ENCODE data around the gene FGF16.
"Not testable (repeated sequence)": the region's sequence is repeated elsewhere in the genome, so short reads cannot be mapped to it uniquely, and the experiment has no call there.

Gene FGF16

DNA sequence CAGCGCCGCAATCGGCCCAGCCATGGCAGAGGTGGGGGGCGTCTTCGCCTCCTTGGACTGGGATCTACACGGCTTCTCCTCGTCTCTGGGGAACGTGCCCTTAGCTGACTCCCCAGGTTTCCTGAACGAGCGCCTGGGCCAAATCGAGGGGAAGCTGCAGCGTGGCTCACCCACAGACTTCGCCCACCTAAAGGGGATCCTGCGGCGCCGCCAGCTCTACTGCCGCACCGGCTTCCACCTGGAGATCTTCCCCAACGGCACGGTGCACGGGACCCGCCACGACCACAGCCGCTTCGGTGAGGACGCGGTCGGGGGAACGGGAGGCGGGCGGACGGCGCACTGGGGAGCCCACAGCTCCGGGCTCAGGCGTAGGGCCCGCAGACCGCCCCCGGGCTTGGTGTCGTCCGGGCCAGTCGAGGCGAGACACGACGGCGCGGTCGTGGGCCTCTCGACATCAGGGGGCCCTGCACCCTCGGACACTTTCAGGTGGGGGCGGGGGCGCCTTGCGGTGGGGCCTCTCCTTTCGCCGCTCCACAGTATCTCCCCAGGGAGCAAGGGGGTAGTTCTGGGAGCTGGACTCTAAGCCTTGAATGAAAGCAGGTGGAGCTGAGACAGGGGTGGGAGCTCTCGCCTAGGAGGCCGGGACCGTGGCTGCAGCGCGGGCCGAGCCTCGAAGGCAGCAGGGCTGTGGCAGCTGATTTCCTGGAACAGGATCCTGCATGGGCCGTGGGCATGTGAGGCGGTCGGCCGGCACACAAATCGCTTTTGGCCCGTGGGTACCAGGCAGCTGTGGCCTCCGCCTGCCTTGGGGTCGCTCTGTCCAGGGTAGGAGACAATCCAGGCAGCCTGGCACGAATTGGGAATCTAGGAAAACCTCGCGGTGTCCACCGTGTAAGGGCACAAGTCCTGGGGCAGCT, 722 bp downstream of the FGF16 start:
- FAIRE-seq, result no peak

- FAIRE-seq, result no peak
Measured at GRCh38 chrX:77450415-77450814, 3.2 kb downstream of the FGF16 start.

DNA sequence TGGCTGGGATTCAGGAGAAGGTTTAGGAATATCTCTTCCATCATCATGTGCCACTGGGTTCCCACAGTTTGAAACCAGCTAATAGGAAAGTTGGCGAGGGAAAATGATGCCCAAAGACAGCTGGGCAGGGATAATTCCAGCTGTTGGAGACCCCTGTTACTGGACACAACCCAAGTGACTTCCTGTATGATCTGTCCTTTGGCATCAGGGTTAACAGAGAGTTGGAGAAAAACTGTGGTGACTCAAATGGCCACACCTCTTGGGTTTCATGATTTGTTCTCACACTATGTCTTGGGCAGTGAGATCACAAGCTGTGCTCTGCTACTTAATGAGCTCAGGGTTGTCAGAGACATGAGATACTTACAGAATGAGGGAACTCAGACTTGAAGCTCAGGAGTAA, 3.8 kb downstream of the FGF16 start:
- FAIRE-seq, result no peak

GRCh38 chrX:77453190-77453589, 6.0 kb downstream of the FGF16 start:
- no peak for FAIRE-seq

DNA sequence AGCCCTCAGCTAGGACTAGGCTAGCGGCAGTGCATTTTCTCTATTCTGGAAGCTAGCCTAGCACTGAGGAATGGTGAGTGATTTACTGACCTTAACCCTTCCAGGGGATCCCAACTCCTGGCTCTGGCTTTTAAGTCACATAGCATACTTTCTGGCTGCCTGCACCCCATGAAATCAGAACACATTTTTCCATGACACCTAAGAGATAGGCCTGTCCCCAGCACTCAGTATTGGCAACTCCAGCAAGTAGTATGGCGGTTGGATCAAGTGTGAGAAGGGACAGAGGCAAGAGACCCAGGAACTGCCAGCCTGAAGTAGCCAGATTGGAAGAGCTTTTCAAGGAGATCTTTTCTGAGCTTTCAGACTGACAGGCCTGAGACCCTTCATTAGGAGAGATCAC, 8.2 kb downstream of the FGF16 start:
- no peak for FAIRE-seq

DNA sequence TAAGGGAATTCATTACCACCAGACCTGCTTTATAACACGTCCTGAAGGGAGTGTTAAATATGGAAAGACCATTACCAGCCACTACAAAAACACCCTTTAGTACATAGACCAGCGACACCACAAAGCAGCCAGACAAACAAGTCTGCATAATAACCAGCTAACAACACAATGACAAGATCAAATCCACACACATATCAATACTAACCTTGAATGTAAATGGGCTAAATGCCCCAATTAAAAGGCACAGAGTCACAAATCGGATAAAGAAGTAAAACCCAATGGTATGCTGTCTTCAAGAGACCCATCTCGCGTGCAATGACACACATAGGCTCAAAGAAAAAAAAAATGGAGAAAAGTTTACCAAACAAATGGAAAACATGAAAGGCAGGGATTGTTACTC, 36.9 kb downstream of the FGF16 start:
- no peak for FAIRE-seq

DNA sequence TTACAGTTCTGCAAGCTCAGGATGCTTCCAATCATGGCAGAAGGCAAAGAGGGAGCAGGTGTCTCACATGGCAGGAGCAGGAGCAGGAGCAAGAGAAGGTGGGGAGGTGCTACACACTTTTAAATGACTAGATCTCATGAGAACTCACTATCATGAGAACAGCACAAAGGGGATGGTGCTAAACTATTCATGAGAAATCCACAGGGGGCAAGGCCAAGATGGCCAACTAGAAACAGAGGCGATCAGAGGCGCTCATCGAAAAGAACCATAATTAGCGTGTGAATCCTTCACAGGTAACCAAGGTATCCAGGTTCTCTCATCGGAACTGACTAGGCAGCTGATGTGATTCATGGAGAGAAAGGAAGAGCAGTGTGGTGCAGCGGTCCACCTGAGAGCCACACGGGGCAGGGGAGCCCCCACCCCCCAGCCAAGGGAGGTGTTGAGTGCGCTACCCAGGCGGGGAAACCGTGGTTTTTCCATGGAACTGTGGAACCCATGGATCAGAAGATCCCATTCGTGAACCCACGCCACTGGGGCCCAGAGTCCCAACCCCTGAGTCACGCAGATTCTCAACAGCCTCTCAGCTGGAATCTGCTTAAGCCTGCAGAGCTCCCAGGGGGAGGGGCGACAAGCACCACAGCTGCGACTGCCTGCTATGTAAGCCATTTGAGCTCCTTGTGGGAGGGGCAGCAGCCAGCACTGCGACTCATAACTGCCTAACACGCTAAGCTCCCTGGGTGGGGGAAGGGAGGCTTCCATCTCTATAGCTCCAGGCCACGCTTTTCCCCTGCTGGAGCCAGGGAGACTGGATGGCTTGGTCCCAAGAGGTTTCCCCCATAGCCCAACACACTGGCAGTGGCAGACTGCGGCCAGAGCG, 46.7 kb downstream of the FGF16 start:
- FAIRE-seq, result no peak

- FAIRE-seq, result not testable (repeated sequence)
Measured at GRCh38 chrX:77500164-77500563, 53.0 kb downstream of the FGF16 start.

GRCh38 chrX:77502951-77503525, 55.8 kb downstream of the FGF16 start:
- FAIRE-seq, result no peak

DNA sequence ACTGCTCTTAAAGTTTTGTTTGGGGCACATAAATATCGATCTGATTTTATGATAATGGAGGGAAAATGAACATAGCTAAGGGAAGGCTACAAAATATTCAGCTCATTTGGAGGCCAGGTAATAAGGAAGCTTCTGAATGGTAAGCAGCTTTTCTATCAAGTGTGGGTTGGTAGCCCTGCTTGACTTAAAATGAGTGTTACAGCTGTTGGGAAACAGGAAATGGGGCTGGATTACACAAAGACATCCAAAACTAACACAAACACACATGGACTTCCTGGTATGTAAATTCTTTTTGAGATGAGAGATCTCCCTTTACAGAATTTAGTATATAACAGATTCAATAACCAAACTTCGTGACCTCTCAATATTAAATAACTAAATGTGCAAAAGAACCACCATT, 58.0 kb downstream of the FGF16 start:
- FAIRE-seq, result no peak

Measured in G401.6 (cell line).